HG02885 (cell line): Measurements from ENCODE around the gene HINT1.

Experiments used
- ATAC-seq: cut with Tn5 transposase; IDR thresholded peaks from one replicate; pipeline ENCODE4 v1.9.1; 2021; ENCODE audit warnings: mild to moderate bottlenecking; ENCODE audit not compliant: unreplicated experiment, poor library complexity

The HINT1 gene

DNA sequence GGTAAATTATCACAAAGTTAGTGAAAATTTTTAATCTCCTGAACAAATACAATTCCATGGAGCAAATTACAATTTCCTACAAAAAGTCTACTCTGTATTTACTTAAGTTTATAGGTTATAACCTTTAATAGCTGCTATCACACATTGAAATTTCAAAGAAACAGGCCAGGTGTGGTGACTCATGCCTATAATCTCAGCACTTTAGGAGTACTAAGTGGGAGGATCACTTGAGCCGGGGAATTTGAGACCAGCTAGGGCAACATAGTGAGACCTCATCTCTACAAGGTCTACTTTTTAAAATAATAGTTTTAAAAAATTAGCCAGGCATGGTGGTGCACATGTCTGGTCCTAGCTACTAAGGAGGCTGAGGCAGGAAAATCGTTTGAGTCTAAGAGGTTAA is 50.3 kb downstream of the HINT1 start:
- ATAC-seq: no peak

DNA sequence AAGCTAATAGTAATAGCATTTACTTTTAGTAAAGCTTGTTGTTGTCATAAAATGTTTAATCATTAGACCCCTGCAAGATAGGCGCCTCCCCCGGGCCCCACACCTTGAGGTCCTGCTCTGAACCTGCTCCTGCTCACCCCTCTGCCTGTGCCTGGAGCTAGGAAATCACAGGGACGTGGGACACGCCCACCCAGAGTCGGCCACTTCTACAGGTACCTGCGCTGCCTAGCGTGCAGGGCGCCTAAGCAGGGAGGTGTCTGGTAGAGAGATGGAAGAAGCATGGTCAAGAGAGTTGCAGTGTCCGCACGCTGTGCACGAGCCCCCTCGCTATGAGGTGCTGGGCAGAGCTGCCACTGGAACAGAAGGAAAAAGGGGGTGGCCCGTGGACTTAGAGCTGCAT is 52.6 kb downstream of the HINT1 start:
- ATAC-seq: no peak

DNA sequence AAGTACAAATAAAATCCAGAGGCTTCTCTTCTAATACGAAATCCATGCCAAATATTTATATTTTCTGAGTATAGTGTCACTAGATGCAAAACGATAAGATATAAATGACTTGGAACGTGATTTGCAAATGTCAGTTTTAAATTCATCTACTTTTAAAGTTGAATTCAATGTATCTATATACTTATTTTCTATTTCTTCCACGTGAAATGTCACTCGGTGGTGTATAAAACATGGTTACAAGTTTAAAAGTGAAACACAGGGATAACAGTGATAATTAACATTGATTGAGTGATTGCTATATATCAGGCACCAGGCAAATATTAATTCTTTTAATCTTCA is 54.8 kb downstream of the HINT1 start:
- ATAC-seq: no peak

- peak; percentile 92 for ATAC-seq
These were observed 55.4 kb downstream of the HINT1 start for GRCh38 chr5:131109540-131110255.
